Measurements from ENCODE around the gene LZTS2.
"Not testable (repeated sequence)": the region's sequence is repeated elsewhere in the genome, so short reads cannot be mapped to it uniquely, and the experiment has no call there.

The LZTS2 gene

GRCh38 chr10:100999742-101000126 is at the start of gene LZTS2:
Gene LZTS2, plus strand, starts transcription at chr10:100999808. Its CDS starts 2,731 bp downstream, at chr10:101002539.
- no peak for DNase-seq

GRCh38 chr10:100960251-100960650 is 39.4 kb upstream of the LZTS2 start:
- no peak for DNase-seq

DNA sequence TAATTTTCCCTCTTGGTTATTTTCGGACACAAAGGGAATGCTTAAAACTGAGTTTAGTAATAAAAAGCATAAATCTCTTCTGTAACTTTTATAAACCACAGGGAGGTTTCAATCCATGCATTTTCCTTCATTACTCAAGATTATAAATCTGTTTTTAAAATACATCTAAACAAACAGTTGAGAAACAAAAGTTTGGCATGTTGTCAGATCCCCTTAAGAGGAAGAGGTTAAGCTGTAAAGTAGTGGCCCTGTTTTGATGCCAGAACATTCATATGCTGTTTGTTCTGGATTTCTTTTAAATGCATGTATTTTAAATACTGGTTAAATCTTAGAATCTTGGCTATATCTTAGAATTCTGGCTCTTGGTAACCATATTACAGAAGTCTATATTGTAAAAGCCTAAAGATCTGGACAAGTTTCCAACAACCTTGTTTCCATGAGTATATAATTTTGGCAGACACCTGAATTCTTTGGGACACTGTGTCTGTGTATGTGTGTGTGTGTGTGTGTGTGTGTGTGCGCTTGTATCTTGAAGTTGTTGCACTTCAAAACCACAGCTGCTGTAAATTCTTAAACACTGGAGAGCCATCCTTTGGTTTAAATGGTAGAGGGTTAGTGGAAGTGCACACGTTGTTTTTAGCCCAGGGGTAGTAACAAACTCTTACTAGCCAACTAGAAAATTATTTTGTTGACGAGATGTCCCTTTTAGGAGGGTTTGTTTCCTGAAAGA is 37.1 kb upstream of the LZTS2 start:
- DNase-seq = no peak

DNA sequence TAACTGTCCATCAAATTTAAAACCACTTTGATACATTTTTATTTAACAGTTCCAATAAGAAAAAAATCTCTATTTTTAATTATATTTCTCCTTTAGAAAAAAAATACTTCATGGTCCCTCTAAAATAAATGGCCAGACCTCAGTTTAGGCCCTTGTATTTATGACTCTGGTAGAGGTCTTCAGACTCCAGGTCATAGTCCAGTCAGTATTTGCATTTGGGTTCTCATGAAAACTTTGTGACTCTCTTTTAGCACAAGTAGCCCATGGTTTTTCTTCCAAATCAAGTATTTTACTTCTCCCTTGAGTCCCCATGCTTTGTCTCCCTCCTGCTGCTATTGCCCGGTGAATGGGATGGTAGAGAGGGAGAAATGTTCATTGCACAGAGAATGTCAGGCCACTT is 35.8 kb upstream of the LZTS2 start:
- DNase-seq = no peak

- no peak for DNase-seq
Measured at GRCh38 chr10:100965820-100966219, 33.8 kb upstream of the LZTS2 start.

GRCh38 chr10:100966887-100967286 is 32.7 kb upstream of the LZTS2 start:
- DNase-seq = no peak

- DNase-seq = no peak
Measured at GRCh38 chr10:100967332-100967731, 32.3 kb upstream of the LZTS2 start.

DNA sequence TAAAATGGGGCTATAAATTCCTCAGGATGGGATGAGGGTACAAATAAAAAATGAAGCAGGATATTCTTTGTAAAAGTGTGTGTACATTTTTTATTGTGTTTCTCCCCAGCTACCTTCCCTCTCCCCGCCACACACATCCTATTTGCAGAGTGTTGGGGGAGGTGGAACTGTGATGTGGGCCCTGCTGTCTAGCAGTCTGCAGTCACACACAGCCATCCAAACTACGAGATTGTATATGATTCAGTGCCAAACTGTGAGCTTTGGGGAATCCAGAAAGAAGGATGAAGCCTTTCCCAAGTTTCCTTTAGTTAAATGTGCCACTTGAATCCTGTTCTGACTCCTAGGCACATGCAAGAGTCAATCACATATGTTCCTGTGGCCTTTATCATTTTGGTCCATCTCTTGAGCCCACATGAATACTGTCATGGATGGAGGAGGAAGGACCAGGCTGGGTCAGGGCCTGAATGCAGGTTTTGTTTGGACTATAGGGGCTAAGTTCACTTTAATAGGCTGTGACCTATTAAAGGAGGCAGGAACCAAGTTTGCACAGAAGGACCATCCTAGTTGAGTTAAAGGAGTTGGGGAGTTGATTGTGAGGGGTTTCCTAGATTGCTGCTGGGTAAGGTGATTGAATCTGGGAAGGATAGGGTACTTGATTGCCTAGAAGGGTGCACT is 31.4 kb upstream of the LZTS2 start:
- no peak for DNase-seq

GRCh38 chr10:100968863-100969186 is 30.8 kb upstream of the LZTS2 start:
- DNase-seq = no peak

DNA sequence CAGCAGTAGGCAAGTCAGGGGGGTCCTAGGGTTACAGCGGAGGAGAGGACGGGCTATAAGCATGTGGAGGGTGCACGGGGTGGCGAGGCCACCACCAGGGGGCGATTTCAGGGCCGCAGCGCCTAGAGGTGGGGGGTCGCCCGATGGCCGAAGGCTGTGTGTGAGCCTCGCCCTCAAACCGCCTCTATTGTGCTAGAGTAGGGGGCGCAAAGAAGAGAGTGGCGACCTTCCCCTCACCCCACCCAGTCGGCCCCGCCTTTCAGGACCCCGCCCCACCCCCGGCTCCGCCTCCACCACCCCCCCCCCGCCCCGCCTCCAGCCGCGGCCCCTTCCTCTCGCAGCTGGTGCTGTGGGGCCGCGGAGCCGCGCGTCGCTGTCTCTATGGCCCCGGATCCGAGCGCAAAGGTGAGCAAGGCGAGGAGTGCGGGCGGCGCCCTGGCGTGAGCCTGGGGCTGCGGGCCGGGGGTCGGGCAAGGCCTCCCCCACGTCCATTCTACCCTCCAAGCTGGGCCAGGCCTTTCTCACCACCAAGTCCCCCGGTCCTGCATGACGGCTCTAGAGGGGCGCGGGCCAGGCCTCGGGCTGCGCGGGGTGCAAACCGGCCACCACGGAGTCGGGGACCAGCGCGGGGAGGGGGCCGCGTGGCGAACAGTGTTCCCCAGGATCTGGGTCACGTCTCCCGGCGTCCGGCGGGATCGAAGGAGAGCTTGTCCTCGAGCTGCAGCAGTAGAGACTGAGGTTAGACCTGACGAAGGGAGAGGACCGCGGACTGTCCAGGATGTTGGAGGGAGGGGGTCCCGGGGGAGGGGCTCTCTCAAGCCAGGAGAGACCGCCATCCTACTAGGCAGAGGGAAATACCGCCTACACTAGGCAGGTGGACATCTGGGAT is 30.2 kb upstream of the LZTS2 start, which contains the start of gene SEMA4G:
Gene SEMA4G (plus strand): TSS at position 318 of the 889 bp plus-strand sequence. CDS start 3,409 bp downstream, outside the sequence.
- DNase-seq = no peak

DNA sequence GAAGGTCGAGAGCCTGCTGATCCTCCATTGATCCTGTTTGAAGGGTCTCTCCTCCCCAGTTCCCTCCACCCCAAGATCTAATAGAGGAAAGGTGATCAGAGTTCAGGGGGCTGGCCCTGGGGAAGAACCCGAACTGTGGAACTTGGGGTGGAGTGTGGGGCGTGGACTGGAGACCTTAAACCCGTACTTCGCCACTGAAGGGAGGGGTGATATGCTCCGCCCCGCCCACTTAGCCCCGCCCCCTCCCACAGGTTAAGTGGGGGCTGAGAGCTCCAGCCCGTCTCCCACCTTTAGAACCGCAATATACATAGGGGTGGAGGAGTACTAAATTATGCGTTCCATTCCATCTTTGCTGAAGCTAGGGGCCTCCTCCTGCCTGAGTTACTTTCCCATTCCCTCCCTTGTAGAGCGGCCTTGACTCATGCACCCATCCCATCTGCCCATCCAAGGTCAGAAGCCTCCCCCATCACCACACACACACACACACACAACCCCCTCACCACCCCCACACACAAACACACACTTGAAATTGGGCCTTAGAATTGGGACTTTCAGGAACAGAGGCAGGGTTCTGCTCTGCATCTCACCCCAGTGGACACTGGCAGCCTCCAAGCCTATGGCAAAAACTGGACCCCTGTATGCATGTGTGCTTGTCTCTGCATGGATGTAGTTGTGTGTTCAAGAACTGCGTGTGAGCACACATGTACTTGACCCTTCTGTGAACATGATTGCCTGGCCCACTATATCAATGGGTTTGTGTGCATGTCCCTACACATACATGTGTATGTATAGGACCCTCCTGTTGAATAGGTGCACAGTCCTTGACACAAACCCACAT is 29.3 kb upstream of the LZTS2 start:
- no peak for DNase-seq

DNA sequence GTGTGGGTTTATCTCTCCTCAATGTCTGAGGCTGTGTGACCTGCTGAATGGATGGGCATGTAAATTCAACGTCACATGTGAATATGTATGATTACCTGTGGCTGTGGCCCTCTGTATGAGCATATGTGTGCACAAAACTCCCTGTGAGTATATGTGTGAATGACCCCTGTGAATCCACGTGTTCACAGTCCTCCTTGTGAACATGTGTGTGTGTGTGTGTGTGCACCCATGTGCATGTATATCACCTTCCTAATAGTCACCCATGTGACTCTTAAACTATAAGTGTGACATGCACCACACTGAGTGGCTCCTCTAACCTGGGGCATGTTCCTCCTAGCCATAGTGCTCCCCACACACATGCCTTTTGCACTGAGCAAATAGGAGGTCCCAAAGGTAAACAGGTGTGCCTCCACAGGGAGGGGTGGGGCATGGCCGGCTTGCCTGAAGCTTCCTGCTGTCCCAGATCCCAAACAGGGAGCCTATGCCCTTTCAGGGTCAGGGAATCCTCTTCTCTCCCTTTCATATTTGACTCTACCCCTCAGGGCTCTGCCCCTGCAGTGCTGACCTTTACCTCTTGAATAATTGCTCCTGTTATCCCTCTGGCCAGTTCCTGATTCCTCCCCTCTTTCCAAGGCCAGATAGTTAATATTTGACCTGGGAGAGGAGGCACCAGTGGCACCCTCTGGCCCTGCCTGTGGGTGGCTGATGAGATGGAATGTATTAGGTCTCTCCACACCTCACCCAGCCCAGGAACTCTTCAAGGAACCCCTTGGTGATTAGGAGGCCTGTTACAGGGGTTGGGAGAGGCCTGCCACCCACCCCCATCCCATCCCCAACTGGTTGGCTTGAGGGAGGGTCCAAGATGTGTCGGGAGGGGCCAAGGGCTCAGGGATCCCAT is 28.4 kb upstream of the LZTS2 start:
- no peak for DNase-seq

GRCh38 chr10:100972115-100972903 is 27.3 kb upstream of the LZTS2 start:
- DNase-seq = no peak

DNA sequence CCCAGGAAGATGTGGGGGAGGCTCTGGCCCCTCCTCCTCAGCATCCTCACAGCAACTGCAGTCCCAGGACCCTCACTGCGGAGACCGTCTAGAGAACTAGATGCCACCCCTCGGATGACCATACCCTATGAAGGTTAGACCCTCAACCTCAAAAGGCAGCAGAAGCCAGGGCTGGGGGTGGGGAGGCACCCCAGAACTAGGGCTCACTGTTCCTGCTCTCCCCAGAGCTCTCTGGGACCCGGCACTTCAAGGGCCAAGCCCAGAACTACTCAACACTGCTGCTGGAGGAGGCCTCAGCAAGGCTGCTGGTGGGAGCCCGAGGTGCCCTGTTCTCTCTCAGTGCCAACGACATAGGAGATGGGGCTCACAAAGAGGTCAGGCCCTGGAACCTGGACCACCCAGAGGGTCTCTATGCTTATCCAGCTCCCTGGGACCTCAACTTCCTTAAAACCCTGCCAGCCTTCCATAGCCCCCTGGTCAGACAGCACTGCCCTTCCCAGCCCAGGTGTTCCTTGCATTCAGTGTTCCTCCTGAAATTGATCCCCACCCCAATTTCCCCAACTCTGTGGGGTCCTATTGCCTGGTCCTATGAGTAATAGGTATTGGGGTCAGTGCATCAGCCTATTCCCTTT is 26.6 kb upstream of the LZTS2 start:
- no peak for DNase-seq

- not testable (repeated sequence) for DNase-seq
Measured at GRCh38 chr10:100975397-100975796, 24.2 kb upstream of the LZTS2 start.

GRCh38 chr10:100976906-100977305 is 22.7 kb upstream of the LZTS2 start:
- no peak for DNase-seq

- no peak for DNase-seq
Measured at GRCh38 chr10:100977436-100977835, 22.2 kb upstream of the LZTS2 start.

GRCh38 chr10:100978121-100978900 is 21.3 kb upstream of the LZTS2 start:
- DNase-seq = no peak

GRCh38 chr10:100978901-100979195 is 20.8 kb upstream of the LZTS2 start:
- DNase-seq = no peak

Data from cortex of kidney (tissue), 1 donor.